Neural cell (in vitro differentiated cells): ENCODE results near the gene TTLL5. TPM values are rescaled to one million over a fixed set of nuclear protein-coding genes. Genes with fewer than 3 reads are reported as not detected.

Experiments
- H2AFZ ChIP-seq: fragments of 200-600, 300-800 bp; sonication (generic), shearing (Covaris generic); 2 replicates; pipeline ENCODE4 v1.6.0; 2014; ENCODE audit warnings: low read depth, mild to moderate bottlenecking, antibody characterized with exemption, low read length, moderate library complexity
- H3F3A ChIP-seq: fragments of 200-600 bp; shearing (Covaris generic); 2 replicates; pipeline ENCODE4 v1.6.1; 2016; ENCODE audit warnings: mild to moderate bottlenecking, moderate library complexity, mixed read lengths, antibody characterized with exemption, low read length; ENCODE audit not compliant: insufficient read depth, poor library complexity, severe bottlenecking
- H3K27ac ChIP-seq: fragments of 200-600, 300-800 bp; sonication (generic), shearing (Covaris generic); 2 replicates; pipeline ENCODE4 v1.5.1; 2014; ENCODE audit warnings: mild to moderate bottlenecking, low read length, moderate library complexity
- H3K27me3 ChIP-seq: fragments of 300-800, 200-600 bp; sonication (generic), shearing (Covaris generic); 2 replicates; pipeline ENCODE4 v1.6.0; 2014; ENCODE audit warnings: mild to moderate bottlenecking, low read depth, low read length, moderate library complexity; ENCODE audit not compliant: insufficient read depth
- H3K36me3 ChIP-seq: fragments of 300-800, 200-600 bp; sonication (generic), shearing (Covaris generic); 2 replicates; pipeline ENCODE4 v1.5.1; 2014; ENCODE audit warnings: mild to moderate bottlenecking, antibody characterized with exemption, low read length, moderate library complexity; ENCODE audit not compliant: insufficient read depth
- H3K4me2 ChIP-seq: fragments of 300-800, 200-600 bp; sonication (generic), shearing (Covaris generic); 2 replicates; pipeline ENCODE4 v1.6.0; 2014; ENCODE audit warnings: mild to moderate bottlenecking, low read length
- H3K4me3 ChIP-seq: fragments of 300-800, 200-600 bp; sonication (generic), shearing (Covaris generic); 2 replicates; pipeline ENCODE4 v1.5.1; 2014; ENCODE audit warnings: mild to moderate bottlenecking, low read length, moderate library complexity
- H3K79me2 ChIP-seq: fragments of 200-600 bp; shearing (Covaris generic); replicated peaks from 2 replicates; pipeline ENCODE4 v1.6.0; 2014; ENCODE audit warnings: mild to moderate bottlenecking, low read length, moderate library complexity; ENCODE audit not compliant: insufficient read depth
- H3K9ac ChIP-seq: fragments of 300-800, 200-600 bp; sonication (generic), shearing (Covaris generic); 2 replicates; pipeline ENCODE4 v1.6.1; 2016; ENCODE audit warnings: mild to moderate bottlenecking, low read length, mixed read lengths
- H3K9me2 ChIP-seq: fragments of 200-600 bp; shearing (Covaris generic); 2 replicates; pipeline ENCODE4 v1.6.1; 2016; ENCODE audit warnings: mild to moderate bottlenecking, low read length, mixed read lengths; ENCODE audit not compliant: insufficient read depth
- H3K9me3 ChIP-seq: fragments of 200-600, 300-800 bp; sonication (generic), shearing (Covaris generic); 2 replicates; pipeline ENCODE4 v1.6.1; 2016; ENCODE audit warnings: mild to moderate bottlenecking, mixed run types, low read length, moderate library complexity, mixed read lengths
- H4K20me1 ChIP-seq: fragments of 200-600 bp; shearing (Covaris generic); 2 replicates; pipeline ENCODE4 v1.6.1; 2016; ENCODE audit warnings: mild to moderate bottlenecking, mixed run types; ENCODE audit not compliant: insufficient read depth
- CTCF ChIP-seq: fragments of 450-650 bp; IDR thresholded peaks from 2 replicates; pipeline ENCODE4 v1.5.1; 2014; ENCODE audit warnings: antibody characterized with exemption, mild to moderate bottlenecking, moderate library complexity; ENCODE audit not compliant: poor library complexity, severe bottlenecking
- EP300 ChIP-seq: fragments of 450-650 bp; conservative IDR thresholded peaks from 2 replicates; pipeline ENCODE4 v1.6.1; 2014; ENCODE audit warnings: antibody characterized with exemption, mild to moderate bottlenecking, moderate library complexity; ENCODE audit not compliant: poor library complexity, severe bottlenecking
- EZH2 ChIP-seq: fragments of 200-600, 300-800 bp; shearing (Covaris generic), sonication (generic); IDR thresholded peaks from 2 replicates; pipeline ENCODE4 v1.6.1; 2014; ENCODE audit warnings: antibody characterized with exemption, low read length, borderline replicate concordance, mild to moderate bottlenecking; ENCODE audit not compliant: insufficient read depth, poor library complexity, severe bottlenecking
- MXI1 ChIP-seq: fragments of 450-650 bp; conservative IDR thresholded peaks from 2 replicates; pipeline ENCODE4 v1.6.1; 2014; ENCODE audit warnings: antibody characterized with exemption, mild to moderate bottlenecking; ENCODE audit not compliant: poor library complexity, severe bottlenecking
- POLR2AphosphoS5 ChIP-seq: IDR thresholded peaks from 2 replicates; pipeline ENCODE4 v1.6.1; 2012
- RAD21 ChIP-seq: fragments of 450-650 bp; conservative IDR thresholded peaks from 2 replicates; pipeline ENCODE4 v1.6.1; 2014; ENCODE audit warnings: antibody characterized with exemption, mild to moderate bottlenecking, moderate library complexity
- REST ChIP-seq: IDR thresholded peaks from 2 replicates; pipeline ENCODE4 v1.6.1; 2012; ENCODE audit warnings: borderline replicate concordance
- SMC3 ChIP-seq: fragments of 450-650 bp; conservative IDR thresholded peaks from 2 replicates; pipeline ENCODE4 v1.6.1; 2014; ENCODE audit warnings: antibody characterized with exemption, mild to moderate bottlenecking, moderate library complexity; ENCODE audit not compliant: poor library complexity
- TAF1 ChIP-seq: IDR thresholded peaks from 2 replicates; pipeline ENCODE4 v1.6.1; 2012; ENCODE audit warnings: low read depth
- polyA plus RNA-seq: library from polyadenylated mRNA; depleted of rRNA; stranded (reverse); fragments of >200 nt; gene quantifications from 2 replicates; pipeline ENCODE4 v1.2.3, GENCODE V29; 2014

TTLL5 gene
- polyA plus RNA-seq, 1 donor from 2014 or later, result 8.2 TPM

DNA sequence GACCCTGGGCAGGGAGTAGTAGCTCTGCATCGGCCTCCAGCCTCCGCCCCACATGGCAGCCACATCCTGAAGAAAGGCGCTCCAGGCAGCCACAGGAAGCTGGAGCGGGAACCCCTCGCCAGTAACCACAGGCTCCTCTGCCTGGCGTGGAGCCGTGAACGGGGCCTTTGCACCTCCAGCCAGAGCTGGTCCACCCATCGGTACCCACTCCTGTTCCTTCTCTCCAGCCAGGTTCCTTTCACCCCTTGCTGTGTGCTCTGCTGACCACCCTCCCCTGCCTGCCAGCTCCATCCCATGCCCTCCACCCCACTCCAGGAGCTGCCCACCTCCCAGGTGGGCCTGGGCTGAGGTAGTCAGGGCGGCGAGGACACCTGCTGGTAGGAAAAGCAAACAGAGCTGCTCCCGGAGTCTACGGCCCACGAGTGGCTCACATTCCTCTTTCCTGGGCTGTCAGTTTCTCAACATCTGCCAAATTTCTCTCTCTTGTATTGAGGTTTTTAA, 318.1 kb downstream of the TTLL5 start:
- Histone ChIP-seq H3K4me2 (no peak overlapping the region), H2AFZ (no peak overlapping the region), H3K9me3 (no peaks in the 10 kb centered on the region), H4K20me1 (no peaks in the 10 kb centered on the region), H3K9me2 (no peaks in the 10 kb centered on the region), H3K27ac (no peak overlapping the region), H3K79me2 (no peaks in the 10 kb centered on the region), H3K27me3 (peaks cover 5% of the 10 kb centered on the region), H3K9ac (no peak overlapping the region), H3F3A (no peaks in the 10 kb centered on the region), H3K4me3 (no peak overlapping the region), H3K36me3 (no peaks in the 10 kb centered on the region)
- TF ChIP-seq RAD21 (peak; percentile 64), TAF1 (no peak), SMC3 (peak; percentile 68), MXI1 (no peak), CTCF (peak; percentile 59)

GRCh38 chr14:75979648-75980565, 318.9 kb downstream of the TTLL5 start:
- H3K27ac ChIP-seq, result no peak overlapping the region
- TF ChIP-seq REST (no peak), MXI1 (no peak), RAD21 (no peak), EZH2 (no peak), EP300 (no peak), CTCF (no peak), TAF1 (no peak), SMC3 (no peak), POLR2AphosphoS5 (no peak)
- H3K4me2 ChIP-seq, result no peak overlapping the region
- H3K36me3 ChIP-seq, result no peaks in the 10 kb centered on the region
- H3K9me3 ChIP-seq, result no peaks in the 10 kb centered on the region
- H3K79me2 ChIP-seq, result no peaks in the 10 kb centered on the region
- no peak overlapping the region for H2AFZ ChIP-seq
- no peak overlapping the region for H3K4me3 ChIP-seq
- H3K9ac ChIP-seq, result no peak overlapping the region
- no peaks in the 10 kb centered on the region for H3K9me2 ChIP-seq
- H4K20me1 ChIP-seq, result no peaks in the 10 kb centered on the region
- H3K27me3 ChIP-seq, result peaks cover 5% of the 10 kb centered on the region
- H3F3A ChIP-seq, result no peaks in the 10 kb centered on the region
